ENCODE measurements around the gene RFX6.
"Not testable (repeated sequence)": the region's sequence is repeated elsewhere in the genome, so short reads cannot be mapped to it uniquely, and the experiment has no call there.

The RFX6 gene, protein sequence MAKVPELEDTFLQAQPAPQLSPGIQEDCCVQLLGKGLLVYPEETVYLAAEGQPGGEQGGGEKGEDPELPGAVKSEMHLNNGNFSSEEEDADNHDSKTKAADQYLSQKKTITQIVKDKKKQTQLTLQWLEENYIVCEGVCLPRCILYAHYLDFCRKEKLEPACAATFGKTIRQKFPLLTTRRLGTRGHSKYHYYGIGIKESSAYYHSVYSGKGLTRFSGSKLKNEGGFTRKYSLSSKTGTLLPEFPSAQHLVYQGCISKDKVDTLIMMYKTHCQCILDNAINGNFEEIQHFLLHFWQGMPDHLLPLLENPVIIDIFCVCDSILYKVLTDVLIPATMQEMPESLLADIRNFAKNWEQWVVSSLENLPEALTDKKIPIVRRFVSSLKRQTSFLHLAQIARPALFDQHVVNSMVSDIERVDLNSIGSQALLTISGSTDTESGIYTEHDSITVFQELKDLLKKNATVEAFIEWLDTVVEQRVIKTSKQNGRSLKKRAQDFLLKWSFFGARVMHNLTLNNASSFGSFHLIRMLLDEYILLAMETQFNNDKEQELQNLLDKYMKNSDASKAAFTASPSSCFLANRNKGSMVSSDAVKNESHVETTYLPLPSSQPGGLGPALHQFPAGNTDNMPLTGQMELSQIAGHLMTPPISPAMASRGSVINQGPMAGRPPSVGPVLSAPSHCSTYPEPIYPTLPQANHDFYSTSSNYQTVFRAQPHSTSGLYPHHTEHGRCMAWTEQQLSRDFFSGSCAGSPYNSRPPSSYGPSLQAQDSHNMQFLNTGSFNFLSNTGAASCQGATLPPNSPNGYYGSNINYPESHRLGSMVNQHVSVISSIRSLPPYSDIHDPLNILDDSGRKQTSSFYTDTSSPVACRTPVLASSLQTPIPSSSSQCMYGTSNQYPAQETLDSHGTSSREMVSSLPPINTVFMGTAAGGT

DNA sequence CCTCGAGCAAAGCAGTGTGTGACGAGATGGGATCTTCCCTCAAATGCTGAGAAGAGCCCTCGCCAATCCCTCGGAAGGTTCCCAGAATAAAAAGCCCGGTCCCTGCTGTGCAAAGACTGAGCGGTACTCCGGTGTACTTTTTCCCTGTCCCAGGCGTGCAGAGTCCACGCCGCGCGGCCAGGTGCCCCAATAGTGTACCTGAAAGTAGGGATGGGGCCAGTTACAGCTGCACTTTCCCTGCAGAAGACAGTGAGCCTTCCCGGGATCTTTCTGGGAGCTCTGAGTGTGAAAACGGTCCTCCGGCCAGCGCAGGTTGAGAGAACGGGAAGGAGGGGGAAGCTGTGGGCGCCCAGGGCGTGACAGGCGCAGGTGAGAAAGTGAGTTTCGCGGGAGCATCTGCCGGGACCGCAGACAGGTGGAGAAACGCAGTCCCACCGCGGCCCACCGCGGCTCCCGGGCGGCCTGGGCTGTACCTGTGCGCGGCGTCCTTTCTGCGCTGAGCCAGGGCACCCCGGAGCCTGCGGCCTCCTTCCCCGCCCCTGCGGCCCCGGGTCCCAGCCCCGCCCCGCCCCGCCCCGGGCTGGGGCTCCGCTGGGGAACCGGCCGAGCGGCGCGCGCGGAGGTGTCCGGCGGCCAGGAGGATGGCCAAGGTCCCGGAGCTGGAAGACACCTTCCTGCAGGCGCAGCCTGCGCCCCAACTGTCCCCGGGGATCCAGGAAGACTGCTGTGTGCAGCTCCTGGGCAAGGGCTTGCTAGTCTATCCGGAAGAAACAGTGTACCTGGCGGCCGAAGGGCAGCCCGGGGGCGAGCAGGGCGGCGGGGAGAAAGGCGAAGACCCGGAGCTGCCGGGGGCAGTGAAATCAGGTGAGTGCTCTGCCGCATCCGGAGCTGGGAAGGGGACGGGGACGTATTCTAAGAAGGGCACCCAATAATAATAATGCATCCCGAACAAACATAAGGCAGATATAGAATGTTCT, at the start of gene RFX6:
Gene RFX6 (plus strand): TSS at position 608 of the 977 bp plus-strand sequence. CDS start 34 bp downstream, at position 642.
- no peak for DNase-seq

DNA sequence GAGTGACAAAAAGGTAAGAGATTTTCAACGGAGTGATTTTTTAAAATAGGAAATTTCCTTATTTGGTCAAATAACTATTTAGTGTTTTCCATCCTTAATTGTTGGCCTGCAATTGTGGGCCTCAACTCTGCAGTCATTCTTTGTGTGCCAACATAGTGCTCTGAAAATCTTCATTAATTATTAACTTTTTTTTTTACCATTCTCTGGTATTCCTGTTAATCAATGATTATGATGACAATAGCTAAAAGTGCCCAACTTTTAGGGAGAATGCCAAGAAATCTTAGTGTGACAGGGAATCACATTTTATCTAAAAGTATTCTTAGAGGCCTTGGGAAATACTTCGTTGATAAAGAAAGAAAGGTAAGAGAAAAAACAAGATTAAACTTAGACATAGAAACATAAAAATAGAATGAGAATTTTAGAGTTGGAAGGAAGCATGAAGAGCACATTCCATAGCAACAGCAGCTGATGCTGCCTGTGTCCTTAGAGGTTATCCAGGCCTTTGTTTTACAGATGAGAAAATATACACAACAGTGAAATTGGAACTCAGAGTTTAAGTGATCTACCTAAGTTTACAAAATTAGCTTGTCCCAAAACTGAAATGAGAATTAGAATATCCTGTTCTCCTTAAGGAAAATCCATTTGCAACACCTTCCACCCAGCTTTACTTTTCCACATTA, 49.3 kb upstream of the RFX6 start:
- DNase-seq = no peak

DNA sequence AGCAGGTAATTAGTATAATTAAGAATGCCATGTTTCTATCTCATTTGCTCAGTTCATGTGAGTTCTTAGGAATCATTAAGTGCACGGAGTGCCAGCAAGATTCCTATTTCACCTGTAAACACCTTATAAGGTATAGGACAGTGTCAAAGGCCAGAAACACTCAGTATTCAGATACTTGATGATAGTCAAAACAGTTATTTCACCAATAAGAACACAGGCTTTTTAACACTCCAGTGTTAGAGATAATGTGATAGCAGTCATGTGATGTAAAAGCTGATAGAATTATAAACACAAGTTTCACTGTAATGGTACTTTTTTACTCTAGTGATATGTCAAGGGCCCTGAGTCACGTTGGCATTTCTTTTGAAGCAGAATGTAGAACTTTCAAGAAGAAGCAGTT, 48.1 kb upstream of the RFX6 start, which contains the start of gene GPRC6A:
Gene GPRC6A (minus strand): TSS at position 101 of the 400 bp plus-strand sequence. CDS start 70 bp downstream, at position 31.
- DNase-seq = no peak

DNA sequence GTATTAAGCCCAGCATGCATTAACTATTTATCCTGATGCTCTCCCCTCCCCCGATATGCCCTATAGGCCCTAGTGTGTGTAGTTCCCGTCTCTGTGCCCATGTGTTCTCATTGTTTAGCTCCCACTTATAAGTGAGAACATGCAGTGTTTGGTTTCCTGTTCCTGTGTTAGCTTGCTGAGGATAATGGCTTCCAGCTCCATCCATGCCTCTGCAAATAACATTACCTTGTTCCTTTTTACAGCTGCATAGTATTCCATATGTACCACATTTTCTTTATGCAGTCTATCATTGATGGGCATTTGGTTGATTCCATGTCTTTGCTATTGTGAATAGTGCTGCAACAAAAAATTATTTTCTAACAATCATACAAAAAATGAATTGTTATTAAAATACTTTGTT, 42.5 kb upstream of the RFX6 start:
- DNase-seq = not testable (repeated sequence)

DNA sequence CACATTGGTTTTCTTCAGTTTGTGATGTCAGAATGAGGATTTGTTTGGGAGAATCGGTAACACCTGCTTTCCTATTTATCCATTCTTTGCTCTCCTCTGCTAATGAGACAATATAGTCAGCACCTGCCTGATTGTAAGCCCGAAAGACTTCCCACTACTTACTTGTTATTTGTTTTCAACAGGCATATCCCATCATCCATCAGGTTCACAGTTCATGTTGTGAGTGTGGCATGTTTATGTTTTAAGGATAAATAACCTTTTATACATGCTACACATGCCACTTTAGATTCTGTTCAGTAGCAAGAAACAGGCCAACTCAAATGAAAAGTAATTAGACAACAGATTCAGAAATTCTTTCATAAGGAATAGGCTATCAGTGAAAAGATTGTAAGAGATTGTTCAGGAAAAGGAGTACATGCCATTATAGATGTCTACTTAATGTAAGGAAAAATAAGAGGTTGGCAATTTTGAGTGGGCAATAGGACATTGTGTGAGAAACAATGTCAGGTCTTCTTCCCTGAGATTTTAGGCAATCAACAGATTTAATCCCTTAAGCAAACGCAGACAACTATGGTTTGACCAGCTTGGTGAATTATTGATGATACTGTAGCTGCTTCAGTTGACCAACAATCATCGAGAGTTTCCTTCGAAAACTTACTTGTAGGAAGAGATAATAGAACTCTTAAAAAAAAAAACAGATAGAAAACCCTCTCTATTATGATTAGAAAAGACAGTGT, 40.3 kb upstream of the RFX6 start:
- DNase-seq = no peak

DNA sequence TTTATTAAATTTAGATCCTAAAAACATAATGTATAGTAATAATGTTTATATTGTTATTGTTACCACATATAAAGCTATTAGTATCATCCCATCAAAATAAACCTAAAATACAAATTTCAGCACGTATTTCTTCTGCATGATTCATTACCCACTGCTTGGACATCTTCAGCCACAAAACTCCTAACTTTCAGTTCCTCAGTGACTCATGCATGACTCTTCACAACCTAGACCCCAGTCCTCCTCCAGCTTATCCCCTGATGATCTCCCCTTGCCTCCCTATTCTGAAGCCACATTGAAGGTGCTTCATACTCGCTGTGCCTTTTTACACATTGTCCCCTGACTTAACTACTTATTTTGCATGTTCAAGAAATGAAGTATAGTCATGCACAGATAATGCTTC, 37.0 kb upstream of the RFX6 start:
- no peak for DNase-seq

DNA sequence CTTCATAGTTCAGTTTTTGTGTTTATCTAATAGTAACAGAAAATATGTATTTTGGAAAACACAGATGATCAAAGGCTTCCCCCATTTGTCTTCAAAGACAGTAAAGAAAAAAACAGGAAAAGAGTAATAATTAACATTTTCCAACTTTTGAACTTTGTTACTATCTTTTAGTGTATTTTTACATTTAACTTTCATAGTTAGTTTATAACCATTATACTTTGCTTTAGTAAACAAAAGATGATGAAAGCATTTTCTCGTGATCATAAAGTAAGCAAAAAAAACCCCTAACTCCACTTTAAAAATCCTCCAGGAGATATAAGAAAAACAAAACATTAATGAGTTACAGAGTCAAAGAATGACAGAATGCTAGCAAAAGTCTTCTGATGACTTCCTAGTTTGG, 34.6 kb upstream of the RFX6 start:
- no peak for DNase-seq

DNA sequence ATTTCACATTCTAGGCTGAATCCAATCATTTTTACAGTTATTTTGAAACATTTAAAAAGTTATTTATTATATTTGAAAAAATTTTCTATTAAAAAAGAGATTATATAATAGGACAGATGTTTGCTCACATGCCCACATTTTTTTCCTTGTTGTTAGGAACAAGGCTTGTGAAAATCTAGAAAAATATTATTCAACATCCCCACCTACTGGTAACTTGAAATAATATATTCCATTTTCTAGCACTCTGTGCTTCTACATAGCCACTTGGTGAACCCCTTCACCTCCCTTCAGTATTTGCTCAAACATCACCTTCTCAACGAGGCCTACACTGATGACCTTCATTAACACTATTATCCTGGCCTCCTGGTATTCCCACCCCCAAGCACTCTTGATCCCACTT, 29.8 kb upstream of the RFX6 start:
- DNase-seq = peak; percentile 46

DNA sequence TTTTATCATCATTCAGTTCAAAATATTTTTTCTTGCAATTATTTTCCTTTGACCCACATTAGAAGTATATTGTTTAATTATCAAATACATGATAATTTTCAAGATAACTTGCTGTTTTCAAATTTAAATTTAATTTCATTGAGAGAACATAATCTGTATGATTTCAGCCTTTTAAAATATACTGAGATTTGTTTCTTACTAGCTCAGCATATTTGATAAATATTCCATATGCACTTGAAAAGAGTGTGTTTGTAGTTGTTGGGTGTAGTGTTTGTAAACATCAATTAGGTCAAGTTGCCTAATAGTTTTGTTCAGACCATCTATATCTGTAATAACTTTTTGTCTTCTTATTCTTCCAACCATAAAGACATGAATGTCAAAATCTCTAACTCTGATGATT, 19.0 kb upstream of the RFX6 start:
- DNase-seq = no peak

DNA sequence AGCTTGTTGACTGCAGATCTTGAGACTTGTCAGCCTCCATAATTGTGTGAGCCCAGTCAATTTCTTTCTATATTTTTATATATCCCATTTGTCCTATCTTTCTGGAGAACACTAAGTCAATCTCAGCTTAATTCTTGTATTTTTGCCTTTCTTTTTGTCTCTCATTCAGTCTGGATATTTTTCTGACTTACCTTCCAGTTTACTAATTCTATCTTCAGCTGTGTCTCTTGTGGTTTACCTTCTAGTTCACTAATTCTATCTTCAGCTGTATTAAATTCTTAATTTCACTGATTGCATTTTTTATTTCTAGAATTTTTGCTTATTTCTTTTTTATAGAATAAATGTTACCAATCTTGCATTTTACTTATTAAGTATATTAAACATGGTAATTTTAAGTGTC, 17.8 kb upstream of the RFX6 start:
- no peak for DNase-seq

DNA sequence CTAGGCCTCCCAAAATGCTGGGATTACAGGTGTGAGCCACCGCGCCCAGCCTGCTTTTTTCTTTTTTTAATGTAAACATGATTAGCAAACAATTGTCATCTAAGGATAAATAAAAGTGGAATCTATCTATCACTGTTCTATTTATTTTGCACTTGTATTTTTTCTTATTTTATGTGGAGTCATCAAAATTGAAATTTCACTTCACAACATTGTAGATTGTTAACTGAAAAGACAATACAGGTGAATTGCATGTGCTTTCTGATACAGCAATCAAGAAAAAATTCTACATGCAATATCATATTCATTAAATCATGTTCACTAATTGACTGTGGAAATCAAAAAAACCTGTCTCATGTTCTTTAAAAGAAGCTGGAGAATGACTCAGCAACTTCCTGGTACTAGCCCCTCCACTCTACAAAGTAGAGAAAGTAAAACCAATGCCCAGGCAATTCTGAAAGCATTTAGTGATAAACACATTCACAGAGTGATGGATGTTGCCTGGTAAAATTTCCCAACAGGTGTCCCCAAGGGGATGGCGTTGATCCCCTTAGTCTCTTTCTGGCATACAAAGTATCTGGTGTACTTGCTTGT, 10.7 kb upstream of the RFX6 start:
- no peak for DNase-seq

DNA sequence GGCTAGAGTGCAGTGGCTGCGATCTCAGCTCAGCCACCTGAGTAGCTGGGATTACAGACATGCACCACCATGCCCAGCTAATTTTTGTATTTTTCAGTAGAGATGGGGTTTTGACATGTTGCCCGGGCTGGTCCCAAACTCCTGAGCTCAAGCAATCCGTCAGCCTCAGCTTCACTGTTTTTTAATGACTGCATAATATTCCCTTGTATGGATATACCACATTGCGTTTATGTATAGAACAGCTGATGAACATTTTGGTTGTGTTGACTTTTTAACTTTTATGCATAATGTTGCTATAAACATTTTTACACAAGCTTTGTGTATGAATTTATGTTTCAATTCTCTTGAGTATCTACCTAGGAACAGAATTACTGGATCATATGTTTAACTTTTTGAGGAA, 4.3 kb upstream of the RFX6 start:
- no peak for DNase-seq

DNA sequence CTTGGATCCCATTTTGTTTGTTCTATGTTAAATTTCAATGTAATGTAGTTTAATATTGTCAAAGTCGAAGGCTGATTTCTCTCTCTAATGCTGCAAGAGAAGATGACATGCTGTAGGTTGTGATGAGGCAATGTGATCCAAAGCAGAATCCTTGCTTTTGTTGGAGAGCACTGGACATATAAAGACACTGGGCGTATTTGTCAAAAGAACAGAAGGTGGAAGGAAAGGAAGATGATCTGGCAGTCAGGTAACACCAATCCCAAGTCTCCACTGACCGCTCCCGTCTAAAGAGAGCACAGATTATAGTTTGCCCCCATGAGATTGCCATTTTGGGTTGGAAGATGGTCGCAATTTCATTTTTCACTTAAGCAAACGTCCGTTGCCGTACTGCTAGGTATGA, 935 bp upstream of the RFX6 start:
- no peak for DNase-seq

DNA sequence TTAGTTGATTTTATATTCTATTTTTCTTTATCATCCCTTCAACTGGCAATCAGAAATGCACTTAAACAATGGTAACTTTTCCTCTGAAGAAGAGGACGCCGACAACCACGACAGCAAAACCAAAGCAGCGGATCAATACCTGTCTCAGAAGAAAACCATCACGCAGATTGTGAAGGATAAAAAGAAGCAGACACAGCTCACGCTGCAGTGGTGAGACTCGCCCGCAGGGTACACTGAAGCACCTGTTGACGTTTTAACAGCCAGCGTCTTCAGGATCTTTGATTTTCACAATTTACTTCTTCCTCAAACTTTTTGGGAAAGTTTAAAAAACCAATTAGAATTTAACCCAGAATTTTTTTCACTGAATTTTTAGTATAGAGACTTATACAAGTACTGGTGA, 701 bp downstream of the RFX6 start:
- no peak for DNase-seq

DNA sequence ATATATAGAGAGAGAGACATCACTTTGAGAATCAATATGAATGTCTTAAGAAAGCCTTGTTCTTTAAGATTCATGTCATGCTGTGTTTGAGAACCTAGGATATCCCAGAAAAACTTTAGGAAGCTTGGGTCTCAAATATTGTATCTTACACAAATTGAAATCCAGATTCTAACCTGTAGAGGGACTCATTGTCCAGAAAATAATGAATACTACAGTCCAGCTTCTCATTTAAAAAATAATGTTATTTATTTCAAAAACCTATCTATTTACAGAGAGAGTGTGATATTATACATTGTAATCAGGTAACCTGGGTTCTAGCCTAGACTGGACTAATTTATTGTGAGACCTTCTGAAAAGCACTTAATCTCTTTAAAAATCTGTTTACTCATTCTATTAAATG, 4.2 kb downstream of the RFX6 start:
- DNase-seq = no peak

DNA sequence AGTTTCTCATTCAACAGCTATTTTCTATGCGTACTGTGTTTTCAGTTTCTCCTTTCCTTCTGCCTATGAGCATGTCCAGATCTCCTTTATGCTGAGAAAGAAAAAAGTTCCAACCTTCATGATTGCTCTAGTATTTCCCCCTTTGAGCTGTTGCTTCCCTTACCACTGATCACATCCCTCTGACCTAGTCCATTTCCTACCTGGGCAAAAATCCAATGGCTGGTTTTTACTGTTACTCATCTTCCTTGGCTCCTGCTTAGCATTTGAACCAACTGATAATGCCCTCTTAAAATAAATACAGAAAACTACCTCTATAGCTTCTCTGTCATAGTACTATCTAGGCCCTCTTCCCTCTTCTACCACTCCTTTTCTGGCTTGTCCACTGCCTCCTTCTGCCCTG, 6.0 kb downstream of the RFX6 start:
- DNase-seq = no peak

DNA sequence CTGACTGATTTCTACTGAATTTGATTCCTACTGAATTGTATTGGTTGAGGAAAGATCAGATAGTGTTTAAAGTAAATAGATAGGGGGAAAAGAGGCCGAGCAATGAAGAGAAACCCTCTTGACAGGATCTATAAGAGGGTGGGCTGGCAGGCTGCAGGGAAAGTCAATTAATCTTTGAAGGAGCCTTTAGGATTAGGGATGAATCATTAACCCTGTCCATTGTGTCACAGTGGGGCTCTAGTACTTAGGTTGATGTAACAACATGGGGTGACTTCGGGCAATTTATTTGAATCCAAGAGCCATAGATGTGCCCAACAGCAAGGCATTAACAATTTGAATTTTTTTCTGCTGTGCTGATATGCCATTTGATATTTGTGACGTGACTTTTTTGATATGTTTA, 7.5 kb downstream of the RFX6 start:
- no peak for DNase-seq

DNA sequence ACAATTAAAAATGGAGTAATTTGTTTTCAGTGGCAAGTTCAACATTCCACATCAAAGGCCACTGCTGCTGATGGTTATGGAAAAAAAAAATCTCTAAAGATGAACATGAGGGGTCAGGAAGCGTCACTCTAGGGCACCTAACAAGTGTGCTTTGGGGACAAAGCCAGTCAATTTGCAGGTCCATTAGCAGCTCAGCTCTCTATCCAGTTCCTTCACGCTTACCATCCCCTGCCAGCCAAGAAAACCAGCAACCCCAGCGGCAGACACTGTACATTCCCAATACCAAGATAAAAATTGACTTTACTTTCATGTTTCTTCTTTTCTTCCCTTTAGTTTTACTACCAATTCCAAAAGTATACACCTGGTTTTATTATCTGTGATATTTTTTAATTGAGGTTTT, 10.1 kb downstream of the RFX6 start:
- no peak for DNase-seq

DNA sequence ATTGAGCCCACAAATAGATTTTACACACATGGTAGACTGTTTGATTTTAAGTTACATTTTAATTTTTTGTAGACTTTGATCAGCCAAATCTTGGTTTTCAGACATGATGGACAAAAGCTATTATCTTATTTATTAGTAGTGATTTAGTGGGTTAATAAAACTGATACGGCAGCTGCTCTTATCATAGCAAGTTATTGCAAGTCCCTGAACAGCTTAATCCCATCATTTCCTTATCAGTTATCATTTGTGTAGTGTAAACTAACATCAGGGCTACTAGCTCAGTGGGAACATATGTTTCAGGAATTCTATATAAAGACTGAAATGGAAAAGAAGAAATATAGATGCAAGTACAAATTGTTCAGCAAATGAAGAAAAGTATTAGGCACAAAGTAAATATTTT, 10.9 kb downstream of the RFX6 start:
- DNase-seq = no peak

DNA sequence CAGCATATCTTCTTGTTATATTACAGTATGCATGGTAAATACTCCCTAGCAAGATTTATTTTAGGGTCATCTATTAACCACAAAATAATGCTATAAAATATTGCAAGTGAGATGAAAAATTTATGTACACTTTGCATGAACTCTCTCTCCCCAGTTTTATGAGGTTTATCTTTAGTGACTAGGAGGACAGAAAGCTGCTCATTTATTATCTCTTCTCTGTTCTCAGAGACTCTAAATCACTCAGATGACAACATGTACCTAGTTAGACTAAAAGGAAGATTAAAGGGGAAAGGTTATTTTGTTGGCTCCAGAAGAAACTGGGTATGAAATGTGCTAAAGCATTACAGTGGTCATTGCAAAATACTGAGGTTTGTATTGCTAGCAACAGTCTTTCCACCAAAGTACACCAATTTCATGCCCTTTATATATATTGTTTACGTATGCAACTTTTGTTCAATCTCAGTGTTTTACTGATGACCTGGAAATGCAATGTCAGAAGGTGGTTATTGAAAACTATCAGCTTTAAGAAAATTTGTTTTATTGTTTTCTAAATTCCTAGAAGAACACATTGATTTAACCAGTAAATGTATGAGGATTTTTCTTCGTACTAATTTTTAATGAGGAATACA, 11.8 kb downstream of the RFX6 start:
- DNase-seq = no peak

DNA sequence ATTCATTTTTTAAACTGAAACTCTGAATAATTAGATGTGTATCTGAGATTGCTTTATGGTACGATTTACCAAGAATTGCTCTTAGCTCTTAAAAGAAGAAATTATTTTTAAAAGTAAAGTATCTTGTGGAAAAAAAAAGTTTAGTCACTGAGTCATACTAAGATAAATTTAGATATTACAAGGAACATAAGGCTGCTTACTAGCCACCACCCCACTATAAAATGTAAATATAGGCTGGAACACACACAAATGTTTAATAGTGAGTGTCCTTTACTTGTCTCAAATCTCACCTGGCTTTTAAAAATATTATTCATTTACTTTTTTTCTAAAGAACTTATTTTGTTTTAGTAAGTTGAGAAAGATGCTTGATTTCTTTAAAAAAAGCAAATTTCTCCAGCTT, 17.6 kb downstream of the RFX6 start:
- DNase-seq = no peak

Data from hematopoietic multipotent progenitor cell treated with erythropoietin and hydrocortisone succinate and interleukin-3 and kit ligand, for 8 days (in vitro differentiated cells).